C4-2B (cell line): ENCODE data around the gene AP1M1.

Source experiments
- H3K27ac ChIP-seq: fragments of 450-650 bp; 2 replicates; pipeline ENCODE4 v1.5.1; 2017
- CTCF ChIP-seq: fragments of 450-650 bp; conservative IDR thresholded peaks from 2 replicates; pipeline ENCODE4 v1.5.1; 2017; ENCODE audit warnings: mild to moderate bottlenecking
- ZFX ChIP-seq: fragments of 450-650 bp; IDR thresholded peaks from 2 replicates; pipeline ENCODE4 v1.6.1; 2017

The AP1M1 gene

GRCh38 chr19:16233836-16234551 lies 36.3 kb downstream of the AP1M1 start:
- no peak for TF ChIP-seq CTCF
- TF ChIP-seq ZFX: no peak
- no peak overlapping the region for H3K27ac ChIP-seq

GRCh38 chr19:16234552-16235445 lies 37.1 kb downstream of the AP1M1 start:
- no peak overlapping the region for H3K27ac ChIP-seq
- TF ChIP-seq CTCF: no peak
- TF ChIP-seq ZFX: no peak

GRCh38 chr19:16235811-16236652 lies 38.3 kb downstream of the AP1M1 start:
- TF ChIP-seq CTCF (no peak), ZFX (no peak)
- no peak overlapping the region for H3K27ac ChIP-seq

GRCh38 chr19:16244091-16244490 lies 46.4 kb downstream of the AP1M1 start:
- TF ChIP-seq ZFX (no peak), CTCF (no peak)
- no peak overlapping the region for H3K27ac ChIP-seq

GRCh38 chr19:16247353-16248182 lies 49.9 kb downstream of the AP1M1 start:
- TF ChIP-seq CTCF (peak; percentile 95), ZFX (no peak)

GRCh38 chr19:16248380-16249023 lies 50.8 kb downstream of the AP1M1 start:
- TF ChIP-seq ZFX: no peak
- TF ChIP-seq CTCF: no peak
- H3K27ac ChIP-seq: no peak overlapping the region

More at GRCh38 chr19:16247353-16248182, 49.9 kb downstream of the AP1M1 start:
- H3K27ac ChIP-seq: no peak overlapping the region
